VCaP (cell line): ENCODE data around the gene ITGB8.

Experiments
- H3K27ac ChIP-seq: fragments of 450-650 bp; 2 replicates; pipeline ENCODE4 v1.5.1; 2017
- CTCF ChIP-seq: fragments of 450-650 bp; conservative IDR thresholded peaks from 2 replicates; pipeline ENCODE4 v1.5.1; 2017; ENCODE audit warnings: mild to moderate bottlenecking, moderate library complexity

ITGB8 gene

GRCh38 chr7:20290505-20291111 is 40.1 kb upstream of the ITGB8 start:
- TF ChIP-seq CTCF, result no peak

DNA sequence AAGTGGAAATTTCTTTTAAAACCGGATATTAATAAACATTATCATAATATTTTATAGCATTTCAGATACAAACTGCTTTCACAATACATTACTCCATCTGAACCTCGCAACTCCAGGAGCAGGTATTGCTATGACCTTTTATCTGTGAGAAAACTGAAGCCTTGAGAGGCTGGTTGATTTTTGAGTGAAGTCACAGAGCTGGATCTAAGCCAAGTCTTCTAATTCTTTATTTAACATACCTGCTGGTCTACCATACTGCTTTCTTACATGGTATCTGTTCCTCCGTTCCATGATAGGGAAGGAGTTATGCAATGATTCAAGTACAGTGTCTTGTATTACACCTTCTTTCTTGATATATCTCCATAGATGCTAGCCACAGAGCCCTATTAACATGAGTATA is 37.4 kb upstream of the ITGB8 start:
- no peak for TF ChIP-seq CTCF
- H3K27ac ChIP-seq, result no peak overlapping the region

More at GRCh38 chr7:20290505-20291111, 40.1 kb upstream of the ITGB8 start:
- H3K27ac ChIP-seq, result no peak overlapping the region

GRCh38 chr7:20296444-20296843 is 34.3 kb upstream of the ITGB8 start:
- no peak for TF ChIP-seq CTCF
- no peak overlapping the region for H3K27ac ChIP-seq

DNA sequence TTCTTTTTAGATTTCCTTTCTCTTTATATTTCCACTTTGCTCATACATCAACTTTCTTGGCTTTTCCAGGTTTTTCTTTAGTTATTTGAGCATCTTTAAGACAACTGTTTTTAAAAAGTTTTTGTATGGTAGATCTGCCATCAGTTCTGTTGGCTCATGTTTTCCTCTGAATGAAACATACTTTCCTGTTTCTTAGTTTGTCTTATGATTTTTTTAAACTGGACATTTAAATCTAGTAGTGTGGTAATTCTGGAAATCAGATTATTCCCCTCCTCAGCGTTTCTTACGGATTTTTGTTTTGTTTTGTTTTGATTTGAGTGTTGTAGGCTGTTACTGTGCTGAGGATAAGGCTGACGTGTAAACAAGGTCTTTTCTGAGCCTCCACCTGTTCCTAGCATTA is 33.8 kb upstream of the ITGB8 start:
- TF ChIP-seq CTCF, result no peak
- H3K27ac ChIP-seq, result no peak overlapping the region

GRCh38 chr7:20298486-20298901 is 32.2 kb upstream of the ITGB8 start:
- no peak overlapping the region for H3K27ac ChIP-seq
- no peak for TF ChIP-seq CTCF

GRCh38 chr7:20299145-20299544 is 31.6 kb upstream of the ITGB8 start:
- no peak overlapping the region for H3K27ac ChIP-seq
- TF ChIP-seq CTCF, result no peak

GRCh38 chr7:20299647-20300312 is 30.9 kb upstream of the ITGB8 start:
- TF ChIP-seq CTCF, result no peak
- H3K27ac ChIP-seq, result no peak overlapping the region
